Activated naive CD4-positive, alpha-beta T cell (primary cell): ENCODE results near the gene ZBTB17.
"Not testable (repeated sequence)": the region's sequence is repeated elsewhere in the genome, so short reads cannot be mapped to it uniquely, and the experiment has no call there.

Experiments used
- DNase-seq, 4 experiments: peaks; one replicate each; lab custom pipeline; 2025; lab: John Stamatoyannopoulos, UW

The ZBTB17 gene

DNA sequence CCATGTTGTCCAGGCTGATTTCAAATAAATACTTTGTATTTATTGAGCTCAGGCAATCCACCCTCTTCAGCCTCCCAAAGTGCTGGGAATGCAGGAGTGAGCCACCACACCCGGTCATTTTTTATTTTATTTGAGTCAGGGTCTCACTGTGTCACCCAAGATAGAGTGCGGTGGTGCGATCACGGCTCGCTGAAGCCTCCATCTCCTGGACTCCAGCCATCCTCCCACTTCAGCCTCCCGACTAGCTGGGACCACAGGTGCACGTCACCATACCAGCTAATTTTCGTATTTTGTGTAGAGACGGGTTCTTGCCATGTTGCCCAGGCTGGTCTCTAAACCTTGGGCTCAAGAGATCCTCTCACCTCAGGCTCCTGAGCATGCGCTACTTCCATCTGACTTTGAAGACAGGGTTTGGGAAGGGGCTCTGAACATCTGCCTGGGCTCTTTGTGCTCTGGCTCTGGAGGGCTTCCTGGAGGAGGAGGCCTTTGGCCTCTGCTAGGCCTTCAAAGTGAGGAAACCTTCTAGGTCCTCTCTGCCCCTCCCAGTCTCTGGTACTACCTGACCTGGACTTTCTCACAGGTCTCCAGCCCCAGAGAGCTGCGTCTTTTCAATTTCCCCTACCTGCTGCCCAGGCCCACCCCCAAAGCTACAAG lies 36.2 kb upstream of the ZBTB17 start:
- no peak for DNase-seq

DNA sequence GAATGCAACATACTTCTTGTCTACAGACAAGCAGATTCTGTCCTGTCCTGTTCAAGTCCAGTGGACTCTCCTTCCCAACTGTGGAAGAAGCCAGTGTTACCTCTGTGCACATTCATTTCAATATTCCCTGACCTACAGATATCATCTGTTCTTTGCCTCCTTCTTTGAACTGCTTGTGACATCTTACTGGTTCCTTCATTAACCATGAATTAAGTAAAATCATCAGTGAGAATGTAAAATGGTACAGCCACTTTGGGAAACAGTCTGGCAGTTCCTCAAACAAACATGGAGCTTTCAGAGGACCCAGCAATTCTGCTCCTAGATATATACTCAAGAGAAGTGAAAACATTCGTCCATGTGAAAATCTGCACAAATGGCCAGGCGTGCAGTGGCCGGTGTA lies 34.9 kb upstream of the ZBTB17 start:
- no peak for DNase-seq

DNA sequence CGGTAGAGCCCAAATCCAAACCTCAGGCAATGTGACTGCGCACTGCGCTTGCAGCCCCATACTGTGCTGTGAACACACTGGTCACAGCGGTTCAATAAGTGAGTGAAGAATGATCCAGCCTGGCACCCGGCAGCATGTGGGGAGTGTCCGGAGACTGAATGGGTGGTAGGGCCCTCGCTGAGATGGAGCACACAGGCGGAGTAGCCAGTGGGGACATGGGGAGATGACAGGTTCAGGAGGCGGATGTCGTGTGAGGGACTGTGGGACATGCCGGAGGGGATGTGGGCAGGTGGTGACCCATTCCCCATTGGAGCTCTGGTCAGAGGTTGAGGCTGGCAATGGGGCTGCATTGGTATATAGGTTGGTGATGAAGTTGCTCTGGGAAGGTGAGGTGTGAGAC lies 33.8 kb upstream of the ZBTB17 start:
- DNase-seq = no peak

DNA sequence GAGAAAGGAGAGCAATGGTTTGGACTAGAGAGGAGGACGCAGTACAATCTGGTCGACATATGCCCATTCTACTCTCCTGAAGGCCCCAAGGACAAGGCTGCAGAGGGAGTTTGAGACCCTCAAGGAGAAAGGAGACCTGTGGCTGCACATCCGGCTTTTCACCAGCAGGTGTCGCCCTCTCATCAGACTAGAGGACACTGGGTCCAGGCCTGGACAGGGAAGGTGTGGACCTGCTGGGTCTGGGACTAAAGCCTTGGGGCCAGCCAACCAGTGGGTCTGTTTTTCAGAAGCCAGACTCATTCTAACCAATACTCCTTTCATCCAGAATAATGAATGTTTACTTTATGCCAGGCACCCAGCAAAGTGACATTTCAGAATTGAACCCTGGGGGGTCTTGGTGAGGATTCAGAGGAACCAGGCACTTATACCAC lies 33.1 kb upstream of the ZBTB17 start:
- DNase-seq = peak; percentile 52 to 72 (median 66)

DNA sequence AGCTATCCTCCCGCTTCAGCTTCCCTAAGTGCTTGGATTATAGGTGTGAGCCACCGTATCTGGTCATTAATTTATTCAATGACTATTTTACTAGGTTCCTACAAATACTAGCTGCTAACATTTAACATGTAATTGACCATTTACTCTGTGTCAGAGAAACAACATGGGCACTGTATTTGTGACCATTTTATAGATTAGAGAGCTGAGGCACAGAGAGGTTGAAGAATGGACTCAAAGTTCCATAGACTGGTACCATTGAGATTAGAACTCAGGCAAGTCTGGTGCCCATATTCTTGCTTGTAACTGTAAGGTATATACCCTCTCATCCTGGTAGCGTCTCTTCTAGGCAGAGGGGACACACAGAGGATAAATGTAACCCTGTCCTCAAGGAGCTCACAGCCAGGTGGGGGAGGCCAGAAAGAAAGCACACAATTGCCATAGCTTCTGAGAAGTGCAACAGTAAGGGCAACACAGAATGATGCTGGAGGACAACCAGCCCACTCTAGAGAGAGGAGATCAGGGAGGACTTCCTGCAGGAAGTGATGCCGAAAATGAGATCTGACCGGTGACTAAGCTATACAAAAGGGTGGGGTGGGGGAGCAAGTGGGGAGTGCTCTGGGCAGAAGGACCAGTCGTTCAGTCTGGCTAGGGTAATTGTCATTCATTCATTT lies 31.9 kb upstream of the ZBTB17 start:
- DNase-seq = no peak

DNA sequence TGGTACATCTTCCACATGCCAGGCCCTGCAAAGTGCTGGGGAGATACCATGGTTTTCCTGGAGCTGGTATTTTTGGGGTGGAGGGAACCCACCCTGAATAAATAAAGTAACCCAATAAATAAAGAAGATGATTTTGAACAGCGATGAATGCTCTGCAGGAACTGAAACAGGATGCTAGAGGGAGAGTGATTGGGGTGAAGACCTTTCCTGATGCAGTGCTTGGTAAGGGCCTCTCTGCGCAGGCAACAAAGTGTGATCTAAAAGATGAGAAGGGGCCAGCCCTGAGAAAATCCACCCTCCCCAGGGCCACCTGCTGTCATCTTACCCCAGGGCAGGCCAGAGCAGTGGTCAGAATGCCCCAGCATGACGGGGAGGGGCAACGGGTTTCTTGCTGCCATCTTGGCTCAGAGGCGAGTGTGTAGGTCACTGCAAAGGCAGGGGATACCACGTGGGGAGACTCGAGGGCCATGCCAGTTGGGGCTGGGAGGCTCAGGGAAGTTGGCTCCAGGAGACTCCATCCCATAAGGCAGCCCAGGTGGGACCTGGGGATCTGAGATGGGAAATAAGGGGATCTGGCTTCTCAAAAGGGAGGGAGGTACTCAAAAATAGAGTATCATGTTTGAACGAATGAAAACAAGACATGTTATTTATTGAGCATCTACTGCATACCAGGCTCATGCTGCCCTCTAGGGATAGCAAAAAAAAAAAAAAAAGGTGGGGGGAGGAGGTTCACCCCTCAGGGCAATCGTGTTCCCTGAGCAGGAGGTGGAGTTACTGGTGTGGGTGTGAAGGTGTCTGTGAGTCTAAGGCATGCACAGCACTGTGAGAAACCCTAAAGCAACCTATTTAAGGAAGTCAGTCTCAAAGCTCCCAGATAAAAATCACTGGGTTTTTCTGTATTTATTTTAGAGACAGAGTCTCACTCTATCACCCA lies 30.9 kb upstream of the ZBTB17 start:
- no peak for DNase-seq

DNA sequence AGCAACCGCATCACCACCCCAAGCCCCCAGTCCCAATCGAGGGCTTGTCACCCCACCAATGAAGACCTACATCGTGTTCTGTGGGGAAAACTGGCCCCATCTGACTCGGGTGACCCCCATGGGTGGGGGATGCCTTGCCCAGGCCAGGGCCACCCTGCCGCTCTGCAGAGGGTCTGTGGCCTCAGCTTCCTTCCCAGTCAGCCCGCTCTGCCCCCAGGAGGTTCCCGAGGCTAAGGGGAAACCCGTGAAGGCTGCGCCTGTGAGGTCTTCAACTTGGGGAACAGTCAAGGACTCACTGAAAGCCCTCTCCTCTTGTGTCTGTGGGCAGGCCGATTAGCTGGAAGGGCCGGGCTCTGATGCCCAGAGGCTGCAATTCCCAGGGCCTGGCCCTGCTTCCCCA lies 30.1 kb upstream of the ZBTB17 start:
- DNase-seq = no peak

DNA sequence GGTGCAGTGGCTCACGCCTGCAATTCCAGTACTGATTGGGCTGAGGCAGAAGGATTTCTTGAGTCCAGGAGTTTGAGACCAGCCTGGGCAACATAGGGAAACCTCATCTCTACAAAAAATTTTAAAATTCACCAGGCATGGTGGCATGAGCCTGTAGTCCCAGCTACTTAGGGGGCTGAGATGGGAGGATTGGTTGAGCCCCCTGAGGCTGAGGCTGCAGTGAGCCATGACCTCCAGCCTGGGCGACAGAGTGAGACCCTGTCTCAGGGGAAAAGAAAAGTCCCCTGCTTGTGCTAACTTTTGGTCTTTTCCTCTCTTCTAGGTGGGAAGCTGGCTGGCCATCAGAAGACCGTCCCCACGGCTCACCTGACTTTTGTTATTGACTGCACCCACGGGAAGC lies 29.7 kb upstream of the ZBTB17 start:
- DNase-seq = no peak

DNA sequence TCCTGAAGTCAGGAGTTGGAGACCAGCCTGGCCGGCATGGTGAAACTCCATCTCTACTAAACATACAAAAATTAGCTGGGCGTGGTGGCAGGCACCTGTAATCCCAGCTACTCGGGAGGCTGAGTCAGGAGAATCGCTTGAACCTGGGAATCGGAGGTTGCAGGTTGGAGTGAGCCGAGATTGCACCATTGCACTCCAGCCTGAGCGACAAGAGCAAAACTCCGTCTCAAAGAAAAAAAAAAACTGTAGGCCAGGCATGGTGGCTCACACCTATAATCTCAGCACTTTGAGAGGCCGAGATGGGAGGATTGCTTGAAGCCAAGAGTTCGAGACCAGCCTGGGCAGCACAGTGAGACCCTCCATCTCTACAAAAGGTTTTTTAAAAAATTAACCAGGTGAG lies 25.4 kb upstream of the ZBTB17 start:
- not testable (repeated sequence) for DNase-seq

DNA sequence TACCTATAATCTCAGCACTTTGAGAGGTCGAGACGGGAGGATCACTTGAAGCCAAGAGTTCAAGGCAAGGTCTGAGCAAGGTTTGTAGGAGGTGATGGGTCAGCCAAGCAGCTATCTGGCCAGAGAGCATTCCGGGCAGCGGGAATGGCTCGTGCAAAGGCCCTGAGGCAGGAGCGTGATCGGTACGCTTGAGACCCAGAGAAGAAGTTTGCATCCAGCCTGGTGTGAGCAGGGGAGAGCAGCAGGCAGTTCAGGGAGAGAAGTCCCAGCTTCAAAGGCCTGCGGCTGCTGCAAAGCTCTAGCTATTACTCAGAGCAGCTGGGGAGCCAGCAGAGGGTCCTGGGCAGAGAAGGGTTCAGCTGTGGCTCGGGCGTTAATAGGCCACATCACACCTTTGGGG lies 23.0 kb upstream of the ZBTB17 start:
- DNase-seq = no peak

DNA sequence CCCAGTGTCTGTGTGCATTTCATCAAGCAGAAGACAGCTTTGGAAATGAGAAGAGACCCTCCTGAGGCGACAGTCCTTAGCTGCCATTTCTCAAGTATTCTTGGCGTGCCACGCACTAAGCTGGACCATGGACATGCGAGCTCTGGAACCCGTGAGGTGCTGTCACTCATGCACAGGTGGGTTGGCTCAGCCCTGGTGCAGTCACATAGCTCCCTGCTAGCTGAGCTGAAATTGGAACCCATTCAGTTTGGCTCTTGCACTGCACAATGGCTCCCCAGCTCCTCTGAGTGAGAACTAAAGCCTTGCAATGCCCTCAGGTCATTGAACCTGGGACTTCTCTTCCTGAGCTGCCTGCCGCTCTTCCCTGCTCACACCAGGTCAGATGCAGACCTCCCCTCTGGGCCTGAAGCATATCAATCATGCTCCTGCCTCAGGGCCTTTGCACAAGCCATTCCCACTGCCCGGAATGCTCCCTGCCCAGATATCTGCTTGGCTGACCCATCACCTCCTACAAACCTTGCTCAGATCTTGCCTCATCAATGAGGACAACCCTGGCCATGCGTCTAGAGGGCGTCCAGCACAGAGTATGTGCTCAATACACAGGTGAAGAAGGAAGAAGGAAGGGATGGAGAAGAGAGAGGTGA lies 21.9 kb upstream of the ZBTB17 start:
- DNase-seq = no peak

DNA sequence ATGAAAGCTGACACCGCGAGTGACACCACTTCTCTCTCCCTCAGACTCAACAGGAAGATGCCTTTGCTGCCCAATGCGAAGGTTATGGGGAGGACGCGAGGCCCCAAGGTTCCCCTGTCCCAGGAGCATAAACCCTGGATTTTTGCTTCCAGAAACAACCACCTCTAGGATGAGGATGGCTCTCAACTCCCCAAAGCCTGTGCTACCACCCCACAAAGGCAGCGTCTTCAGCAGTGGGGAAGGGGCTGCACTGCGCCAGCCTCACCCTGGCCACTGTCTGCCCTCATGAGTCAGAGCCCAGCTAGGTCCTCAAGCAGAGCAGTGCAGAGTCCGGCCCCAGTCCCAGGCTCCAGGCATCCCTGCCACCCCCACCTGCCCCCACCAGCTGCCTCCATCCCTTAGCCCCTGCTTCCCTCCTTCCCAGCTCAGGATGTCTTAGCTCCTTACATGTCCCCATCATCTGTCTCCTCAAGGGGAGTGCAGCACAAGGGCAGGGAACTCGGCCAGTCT lies 21.2 kb upstream of the ZBTB17 start:
- DNase-seq = no peak

DNA sequence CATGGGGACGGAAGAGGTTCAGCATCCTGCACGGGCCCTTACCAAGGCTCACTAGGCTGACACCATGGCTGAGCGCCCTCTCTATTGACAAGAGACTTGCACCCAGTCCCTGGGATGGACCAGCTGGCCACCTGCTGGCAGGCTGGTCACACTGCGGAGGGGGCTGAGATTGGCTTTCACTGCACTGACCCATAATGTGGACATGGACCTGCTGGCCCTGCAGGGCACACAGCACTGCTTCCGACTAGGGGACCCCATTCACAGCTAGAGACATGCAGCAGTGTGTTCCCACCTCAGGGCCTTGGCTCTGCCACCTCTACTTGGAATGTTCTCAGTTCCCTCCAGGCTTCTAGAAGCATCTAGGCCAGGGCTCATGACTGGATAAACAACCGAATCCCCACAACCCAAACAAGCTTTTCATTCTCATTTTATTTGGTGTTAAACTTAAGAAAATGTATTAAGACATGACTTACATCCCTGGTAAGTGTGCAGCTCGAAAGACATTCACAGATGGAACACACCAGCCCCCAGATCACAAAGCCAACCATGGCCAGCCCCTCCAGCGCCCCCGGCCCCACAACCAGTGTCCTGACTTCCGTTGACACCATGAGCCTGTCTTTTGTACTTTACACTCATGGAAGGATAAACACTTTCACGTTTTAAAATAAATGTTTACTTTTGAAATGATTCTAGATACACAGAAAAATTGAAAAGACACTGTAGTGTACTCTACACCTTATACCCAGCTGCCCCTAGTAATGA lies 18.9 kb upstream of the ZBTB17 start:
- peak in 1 of 4 experiments; percentile 22 for DNase-seq

DNA sequence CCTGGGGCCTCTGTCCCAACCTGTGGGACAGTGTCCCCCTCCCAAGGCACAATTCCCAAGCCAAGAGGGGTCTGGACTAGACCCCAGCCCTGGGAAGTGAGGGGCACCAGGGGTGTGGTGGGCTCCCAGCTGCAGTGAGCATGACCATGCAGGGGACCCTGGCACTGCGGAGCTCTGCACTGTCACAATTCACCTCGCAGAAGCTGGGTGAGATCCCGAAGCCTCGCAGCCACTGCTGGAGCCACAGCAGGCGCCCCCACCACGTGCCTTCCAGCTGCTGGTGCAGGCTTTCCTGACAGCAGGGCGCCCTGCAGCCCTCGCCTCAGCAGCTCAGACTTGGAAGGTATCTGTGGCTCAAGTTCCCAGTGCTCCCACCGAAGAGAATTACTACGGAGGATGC lies 18.2 kb upstream of the ZBTB17 start:
- no peak for DNase-seq

DNA sequence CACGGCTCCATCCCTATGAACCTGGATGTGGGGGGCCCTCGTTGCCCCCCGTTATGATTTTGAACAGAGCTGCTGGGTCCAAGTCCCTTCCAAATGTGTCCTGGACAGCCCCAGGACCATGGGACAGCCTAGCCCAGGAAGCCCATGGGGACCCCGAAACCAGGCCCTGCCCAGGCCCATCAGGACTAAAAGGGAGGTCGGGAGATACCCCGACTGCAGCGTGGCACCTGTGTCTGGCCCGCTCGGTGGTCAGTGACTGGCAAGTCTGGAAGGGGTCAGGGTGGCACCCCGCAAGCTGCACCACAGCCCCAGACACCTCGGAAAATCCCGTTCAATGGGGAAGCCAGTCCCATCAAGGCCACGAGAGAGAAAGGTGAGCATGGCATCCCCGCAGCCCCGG lies 17.8 kb upstream of the ZBTB17 start:
- DNase-seq = no peak

DNA sequence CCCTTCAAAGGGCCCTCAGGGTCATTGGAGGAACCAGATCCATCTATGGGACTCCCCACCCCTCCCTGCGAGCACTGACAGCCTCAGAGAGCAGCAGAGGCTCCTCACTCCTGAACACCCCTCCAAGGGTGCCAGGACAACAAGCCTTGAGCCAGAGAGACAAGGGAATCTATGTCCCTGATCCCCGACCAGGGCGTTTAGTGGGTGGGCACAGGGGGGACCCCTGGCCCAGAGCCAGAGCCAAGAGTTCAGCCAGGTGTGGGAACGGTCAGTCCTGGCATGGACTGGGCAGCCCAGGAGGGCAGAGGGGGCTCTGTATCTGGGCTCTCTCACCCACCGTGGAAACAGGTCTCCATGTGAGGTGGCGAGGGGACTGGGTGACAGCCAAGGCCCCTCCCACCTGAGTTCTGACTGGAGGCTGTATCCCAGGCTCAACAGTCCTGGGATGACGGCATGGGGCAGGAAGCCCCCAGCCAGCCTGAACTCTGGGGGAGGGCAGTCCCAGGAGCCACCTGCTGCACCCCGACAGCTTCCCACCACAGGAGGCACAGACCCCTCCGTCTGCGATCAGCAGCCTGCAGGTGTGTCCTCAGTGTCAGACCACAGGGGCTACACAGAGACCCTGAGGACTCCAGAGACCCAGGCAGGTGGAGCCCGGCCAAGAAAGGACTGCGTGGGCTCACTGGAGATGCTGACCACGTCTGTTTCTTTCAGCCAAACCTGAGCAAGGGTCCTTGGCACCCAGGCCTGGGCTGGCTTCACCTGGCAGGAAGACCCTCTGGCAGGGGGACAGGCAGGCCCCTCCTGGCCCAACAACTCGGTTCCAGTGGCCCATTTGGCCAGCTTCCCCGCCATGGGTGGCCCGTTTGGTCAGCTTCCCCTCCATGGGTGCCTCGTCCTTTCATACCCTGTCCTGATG lies 16.9 kb upstream of the ZBTB17 start:
- no peak for DNase-seq

DNA sequence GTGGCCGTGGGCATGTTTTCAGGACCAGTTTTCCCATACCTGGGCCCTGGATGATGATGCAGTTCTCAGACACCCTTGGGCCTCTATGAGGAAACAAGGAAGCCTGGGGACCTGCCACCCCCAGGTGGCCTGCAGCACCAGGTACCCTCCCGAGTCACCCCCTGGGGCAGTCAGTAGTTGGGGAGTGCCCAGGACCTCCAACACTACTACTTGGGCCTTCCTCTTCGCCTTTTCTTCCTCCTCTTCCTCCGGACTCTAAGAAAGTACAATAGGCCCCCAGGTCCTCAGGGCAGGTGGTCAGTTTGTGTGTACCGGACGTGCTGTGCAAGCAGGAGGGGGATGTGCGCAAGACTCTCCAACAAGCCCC lies 16.3 kb upstream of the ZBTB17 start:
- no peak for DNase-seq

DNA sequence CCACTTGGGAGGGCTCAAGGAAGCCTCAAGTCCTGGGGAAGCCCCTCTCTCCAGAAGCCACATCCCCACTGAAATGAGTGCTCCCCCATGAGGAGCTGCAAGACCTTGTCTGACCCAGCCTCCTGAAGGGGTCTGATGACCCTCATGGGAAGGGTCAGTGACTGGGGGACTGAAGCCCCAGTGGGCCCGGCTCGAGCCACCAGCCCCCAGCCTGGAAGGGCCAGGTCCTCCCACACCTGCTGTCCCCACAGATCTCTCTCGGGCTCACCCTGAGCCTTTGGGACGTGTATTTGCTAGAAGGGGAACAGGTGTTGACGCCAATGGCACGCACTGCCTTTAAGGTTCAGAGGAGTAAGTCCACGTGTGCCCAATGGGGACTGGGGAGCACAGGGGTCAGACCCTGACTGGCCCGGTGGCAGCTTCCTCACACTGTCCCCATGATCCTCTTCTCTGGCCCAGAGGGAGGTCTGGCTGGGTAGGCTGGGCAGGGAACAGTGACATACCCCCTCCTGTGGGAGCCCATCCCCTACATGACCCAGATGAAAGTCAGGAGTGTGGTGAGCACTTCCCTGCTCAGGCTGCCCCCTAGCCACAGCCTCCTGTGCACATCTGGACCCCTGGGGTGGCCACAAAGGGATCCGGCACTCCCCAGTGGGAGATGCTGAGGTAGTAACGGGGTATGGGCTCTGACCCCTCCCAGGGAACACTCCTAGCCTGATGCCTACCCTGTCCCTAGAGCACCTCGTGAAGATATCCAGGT lies 15.7 kb upstream of the ZBTB17 start:
- DNase-seq = no peak

DNA sequence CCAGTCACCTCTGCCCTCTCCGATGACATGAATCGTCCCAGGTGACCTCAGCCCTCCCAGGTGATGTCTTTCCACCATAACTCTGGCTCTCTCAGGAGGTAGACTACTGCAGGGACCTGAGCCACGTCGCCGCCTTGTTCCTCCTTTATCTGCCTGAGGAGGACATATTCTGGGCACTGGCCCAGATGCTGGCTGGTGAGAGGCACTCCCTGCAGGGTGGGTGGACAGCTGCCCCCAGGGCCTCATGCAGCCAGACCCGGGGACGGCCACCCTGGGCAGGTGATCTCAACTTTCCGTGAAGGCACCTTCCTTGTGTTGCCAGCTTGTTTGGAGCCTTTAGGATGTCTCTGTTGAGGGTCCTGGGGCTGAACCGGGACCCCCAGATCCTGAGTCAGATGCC lies 13.9 kb upstream of the ZBTB17 start:
- no peak for DNase-seq
